GM18505 (cell line): ENCODE data around the gene PIK3IP1.

Experiments
- ATAC-seq: cut with Tn5 transposase; IDR thresholded peaks from one replicate; pipeline ENCODE4 v1.9.1; 2021; ENCODE audit not compliant: unreplicated experiment
- POLR2A ChIP-seq: IDR thresholded peaks from 4 replicates; pipeline ENCODE4 v1.6.1; 2011; ENCODE audit warnings: borderline replicate concordance; ENCODE audit not compliant: insufficient read depth, insufficient read length; ENCODE audit errors: extremely low read depth

The PIK3IP1 gene

GRCh38 chr22:31279327-31279669 lies 13.0 kb downstream of the PIK3IP1 start:
- TF ChIP-seq POLR2A: no peak
- no peak for ATAC-seq

- no peak for ATAC-seq
- TF ChIP-seq POLR2A: no peak
These were observed 13.5 kb downstream of the PIK3IP1 start for GRCh38 chr22:31278626-31279326.

- ATAC-seq: no peak
- TF ChIP-seq POLR2A: no peak
These were observed 14.1 kb downstream of the PIK3IP1 start for GRCh38 chr22:31278151-31278621.

DNA sequence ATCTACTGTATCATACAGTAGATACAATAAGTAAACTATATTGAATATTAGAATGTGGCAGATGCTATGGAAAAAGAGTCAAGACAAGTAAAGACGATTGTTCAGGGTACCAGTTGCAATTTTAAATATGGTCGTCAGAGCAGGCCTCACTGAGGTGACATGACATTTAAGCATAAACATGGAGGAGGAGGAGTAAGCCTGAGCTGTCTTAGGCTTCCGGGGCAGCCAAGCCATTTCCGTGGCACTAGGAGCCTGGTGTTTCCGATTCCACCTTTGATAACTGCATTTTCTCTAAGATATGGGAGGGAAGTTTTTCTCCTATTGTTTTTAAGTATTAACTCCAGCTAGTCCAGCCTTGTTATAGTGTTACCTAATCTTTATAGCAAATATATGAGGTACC lies 14.5 kb downstream of the PIK3IP1 start:
- no peak for TF ChIP-seq POLR2A
- no peak for ATAC-seq

DNA sequence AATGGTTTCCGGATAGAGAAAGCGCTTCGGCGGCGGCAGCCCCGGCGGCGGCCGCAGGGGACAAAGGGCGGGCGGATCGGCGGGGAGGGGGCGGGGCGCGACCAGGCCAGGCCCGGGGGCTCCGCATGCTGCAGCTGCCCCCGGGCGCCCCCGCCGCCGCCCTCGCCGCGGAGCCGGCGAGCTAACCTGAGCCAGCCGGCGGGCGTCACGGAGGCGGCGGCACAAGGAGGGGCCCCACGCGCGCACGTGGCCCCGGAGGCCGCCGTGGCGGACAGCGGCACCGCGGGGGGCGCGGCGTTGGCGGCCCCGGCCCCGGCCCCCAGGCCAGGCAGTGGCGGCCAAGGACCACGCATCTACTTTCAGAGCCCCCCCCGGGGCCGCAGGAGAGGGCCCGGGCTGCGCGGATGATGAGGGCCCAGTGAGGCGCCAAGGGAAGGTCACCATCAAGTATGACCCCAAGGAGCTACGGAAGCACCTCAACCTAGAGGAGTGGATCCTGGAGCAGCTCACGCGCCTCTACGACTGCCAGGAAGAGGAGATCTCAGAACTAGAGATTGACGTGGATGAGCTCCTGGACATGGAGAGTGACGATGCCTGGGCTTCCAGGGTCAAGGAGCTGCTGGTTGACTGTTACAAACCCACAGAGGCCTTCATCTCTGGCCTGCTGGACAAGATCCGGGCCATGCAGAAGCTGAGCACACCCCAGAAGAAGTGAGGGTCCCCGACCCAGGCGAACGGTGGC lies 15.7 kb downstream of the PIK3IP1 start:
- no peak for ATAC-seq
- TF ChIP-seq POLR2A: no peak

- no peak for ATAC-seq
- TF ChIP-seq POLR2A: no peak
These were observed 16.7 kb downstream of the PIK3IP1 start for GRCh38 chr22:31275576-31275975.

DNA sequence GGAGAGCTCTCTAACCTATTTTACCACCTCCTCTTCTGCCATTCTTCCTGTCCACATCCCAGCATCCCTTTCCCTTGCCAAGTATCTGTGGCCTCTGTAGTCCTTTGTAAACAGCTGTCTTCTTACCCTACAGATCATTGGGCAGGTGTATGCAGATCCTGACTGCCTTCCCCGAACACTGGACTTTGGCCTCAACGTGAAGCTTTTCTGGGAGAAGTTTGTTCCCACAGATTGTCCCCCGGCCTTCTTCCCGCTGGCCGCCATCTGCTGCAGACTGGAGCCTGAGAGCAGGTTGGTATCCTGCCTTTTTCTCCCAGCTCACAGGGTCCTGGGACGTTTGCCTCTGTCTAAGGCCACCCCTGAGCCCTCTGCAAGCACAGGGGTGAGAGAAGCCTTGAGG lies 17.3 kb downstream of the PIK3IP1 start:
- no peak for ATAC-seq

DNA sequence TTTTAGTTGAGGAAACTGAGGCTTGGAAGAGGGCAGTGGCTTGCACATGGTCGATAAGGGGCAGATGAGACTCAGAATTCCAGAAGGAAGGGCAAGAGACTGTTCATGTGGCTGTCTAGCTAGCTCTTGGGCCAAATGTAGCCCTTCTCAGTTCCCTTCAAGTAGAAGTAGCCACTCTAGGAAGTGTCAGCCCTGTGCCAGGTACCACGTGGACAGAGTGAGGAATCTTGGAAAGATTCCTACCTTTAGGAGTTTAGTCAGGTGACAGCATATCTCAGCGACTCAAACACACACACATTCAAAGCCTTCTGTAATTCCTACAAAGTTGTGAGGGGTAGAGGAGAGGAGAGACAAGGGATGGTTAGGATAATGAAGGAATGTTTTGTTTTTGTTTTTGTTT lies 18.3 kb downstream of the PIK3IP1 start:
- no peak for TF ChIP-seq POLR2A
- ATAC-seq: no peak

More for the DNA sequence above, 17.3 kb downstream of the PIK3IP1 start:
- TF ChIP-seq POLR2A: no peak

- no peak for TF ChIP-seq POLR2A
- no peak for ATAC-seq
These were observed 19.5 kb downstream of the PIK3IP1 start for GRCh38 chr22:31272522-31273446.

DNA sequence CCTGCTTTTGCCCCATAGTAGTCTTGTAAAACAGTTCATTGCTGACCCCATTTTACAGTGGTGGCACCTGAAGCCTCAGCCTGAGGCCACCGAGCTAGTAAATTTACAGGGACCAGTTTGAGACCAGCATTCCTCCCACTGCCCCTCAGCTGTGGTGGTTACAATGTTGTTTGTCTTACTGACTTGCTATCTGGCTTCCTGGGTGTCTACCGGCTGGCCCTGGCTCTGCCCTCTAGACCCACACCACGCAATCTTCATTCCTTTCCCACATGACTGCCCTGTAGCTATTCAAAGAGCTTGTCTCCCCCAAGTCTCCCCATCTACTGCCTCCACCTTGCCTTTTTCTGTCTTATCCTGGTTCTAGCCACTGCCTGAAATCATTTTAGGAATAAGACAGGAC lies 20.8 kb downstream of the PIK3IP1 start:
- no peak for TF ChIP-seq POLR2A
- ATAC-seq: no peak

DNA sequence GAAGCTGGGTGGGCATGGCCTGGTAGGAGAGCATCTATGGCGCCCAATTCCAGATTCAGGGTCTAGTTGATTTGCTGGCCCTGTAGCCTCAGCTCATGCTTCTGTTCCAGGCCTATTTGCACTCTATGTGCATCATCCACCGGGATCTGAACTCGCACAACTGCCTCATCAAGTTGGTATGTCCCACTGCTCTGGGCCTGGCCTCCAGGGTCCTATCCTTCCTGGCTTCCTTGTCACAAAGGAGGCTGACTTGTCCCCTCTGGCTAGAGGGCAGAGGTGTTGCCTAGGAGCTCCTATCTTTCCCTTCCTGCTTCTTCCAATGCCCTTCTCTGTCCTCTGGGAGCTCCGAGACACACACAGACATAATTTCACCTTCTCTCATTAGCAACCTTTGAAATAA lies 21.3 kb downstream of the PIK3IP1 start:
- no peak for TF ChIP-seq POLR2A
- ATAC-seq: no peak

DNA sequence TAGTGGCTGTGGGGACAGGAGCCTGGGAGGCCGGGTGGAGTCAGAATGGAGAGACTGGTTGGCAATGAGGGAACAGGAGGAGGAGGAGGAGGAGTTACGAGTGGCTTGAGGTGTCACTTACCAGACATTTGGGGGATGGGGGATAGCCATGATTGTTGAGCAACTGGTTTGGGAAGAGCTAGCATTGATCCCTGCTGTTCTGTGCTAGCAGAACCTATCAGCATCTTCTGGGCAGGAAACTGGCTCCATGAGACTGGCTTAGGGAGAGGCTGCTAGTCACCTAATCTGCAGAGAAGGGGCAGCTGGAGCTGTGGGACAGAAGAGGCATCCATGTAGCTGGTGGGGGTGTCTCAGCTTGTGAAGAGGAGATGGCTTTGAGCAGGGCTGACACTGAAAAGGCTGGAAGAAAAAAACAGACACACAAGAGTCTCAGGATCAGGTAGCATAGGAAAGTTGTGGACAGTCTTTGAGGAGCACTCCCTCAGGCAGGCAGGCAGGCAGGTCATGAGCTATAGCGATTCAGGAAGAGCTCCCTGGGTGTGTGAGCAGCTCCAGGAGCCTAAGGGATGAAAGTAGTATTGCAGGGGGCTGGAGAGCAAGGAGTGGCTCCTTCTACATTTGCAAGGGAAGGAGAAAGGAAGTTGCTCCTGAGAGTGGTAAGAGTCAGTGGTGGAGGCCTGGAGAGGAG lies 22.3 kb downstream of the PIK3IP1 start:
- no peak for TF ChIP-seq POLR2A
- no peak for ATAC-seq

- no peak for TF ChIP-seq POLR2A
- ATAC-seq: no peak
These were observed 24.0 kb downstream of the PIK3IP1 start for GRCh38 chr22:31268281-31268680.

DNA sequence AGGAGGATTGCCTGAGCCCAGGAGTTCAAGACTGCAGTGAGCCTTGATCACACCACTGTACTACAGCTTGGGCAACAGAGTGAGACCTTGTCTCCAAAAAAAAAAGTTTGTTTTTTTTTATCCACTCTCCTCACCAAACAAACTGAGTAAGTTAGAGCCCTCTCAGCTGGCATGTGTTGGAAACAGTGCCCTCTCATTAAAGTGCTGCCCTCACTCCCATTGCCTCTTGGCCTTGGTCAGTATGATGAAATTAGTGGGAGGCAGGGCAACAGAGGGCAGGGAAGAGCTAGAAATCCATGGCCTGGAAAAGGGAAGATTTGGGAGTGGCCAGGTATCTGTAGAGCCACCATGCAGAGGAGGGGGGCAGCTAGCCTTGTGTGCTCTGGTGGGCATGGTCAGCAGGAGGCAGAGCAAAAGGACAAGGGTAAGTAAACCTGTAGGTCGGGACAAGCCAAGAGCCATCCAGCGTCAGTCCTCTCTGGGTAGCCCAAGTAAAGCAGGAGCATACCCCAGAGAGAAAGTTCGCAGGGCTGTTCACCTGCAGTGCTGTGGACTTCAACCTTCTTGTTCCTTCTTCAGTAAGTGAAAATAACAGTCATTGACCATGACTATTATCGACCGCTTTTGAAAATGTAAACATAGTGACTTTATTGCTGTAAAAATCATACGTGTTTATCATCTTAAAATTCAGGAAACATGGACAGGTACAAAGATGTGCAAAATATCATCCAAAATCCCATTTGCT lies 28.2 kb downstream of the PIK3IP1 start:
- ATAC-seq: no peak
- TF ChIP-seq POLR2A: no peak
